ENCODE measurements around the gene FAT3. TPM values are rescaled to one million over a fixed set of nuclear protein-coding genes. Genes with fewer than 3 reads are reported as not detected.

The FAT3 gene
- total RNA-seq, 1 experiment from 2014 or later, result 3.4 TPM

- intact Hi-C loops (cut with micrococcal nuclease; ENCODE audit: unreplicated experiment), result no loop called here
- no peaks in the 10 kb centered on the region for H3K36me3 ChIP-seq (ENCODE audit: low read depth)
- H2AFZ ChIP-seq, result no peak overlapping the region
- DNase-seq, result no peak
- H3K4me1 ChIP-seq (replicated peaks; ENCODE audit: insufficient read depth), result no peaks in the 10 kb centered on the region; the same call in 1 of the 2 replicates
- no peaks in the 10 kb centered on the region for H3K9me2 ChIP-seq (ENCODE audit: insufficient read depth)
- no peak overlapping the region for H3K4me3 ChIP-seq
- H3K27ac ChIP-seq, result no peak overlapping the region
- H3K4me2 ChIP-seq, result no peak overlapping the region
- no peak for TF ChIP-seq EZH2 (IDR thresholded peaks at IDR 0.05; ENCODE audit: low read depth)
- TF ChIP-seq CTCF (conservative IDR thresholded peaks at IDR 0.05), result no peak
- no peaks in the 10 kb centered on the region for H3K9me3 ChIP-seq (ENCODE audit: insufficient read depth, low read depth)
- no TSS peak for BruUV-seq (replicated peaks)
- H4K20me1 ChIP-seq (ENCODE audit: insufficient read depth), result no peaks in the 10 kb centered on the region
- no peaks in the 10 kb centered on the region for H3K27me3 ChIP-seq (ENCODE audit: insufficient read depth, low read depth)
- no peaks in the 10 kb centered on the region for H3K79me2 ChIP-seq (ENCODE audit: low read depth)
- H3F3A ChIP-seq (ENCODE audit: insufficient read depth, low read depth), result no peaks in the 10 kb centered on the region
- CTCF ChIA-PET, result no interaction called here
- POLR2A ChIA-PET (ENCODE audit: unreplicated experiment), result no interaction called here
Observed at GRCh38 chr11:92206441-92206840, 18.2 kb upstream of the FAT3 start.

- BruUV-seq (replicated peaks), result no TSS peak
- Histone ChIP-seq H3K36me3 (ENCODE audit: low read depth) (no peaks in the 10 kb centered on the region), H3K9me2 (ENCODE audit: insufficient read depth) (no peaks in the 10 kb centered on the region), H3F3A (ENCODE audit: insufficient read depth, low read depth) (no peaks in the 10 kb centered on the region), H3K4me2 (no peak overlapping the region), H3K27ac (no peak overlapping the region), H3K4me1 (replicated peaks; ENCODE audit: insufficient read depth) (no peaks in the 10 kb centered on the region; the same call in 1 of the 2 replicates), H3K9me3 (ENCODE audit: insufficient read depth, low read depth) (no peaks in the 10 kb centered on the region), H2AFZ (no peak overlapping the region), H4K20me1 (ENCODE audit: insufficient read depth) (no peaks in the 10 kb centered on the region), H3K4me3 (no peak overlapping the region), H3K27me3 (ENCODE audit: insufficient read depth, low read depth) (no peaks in the 10 kb centered on the region), H3K79me2 (ENCODE audit: low read depth) (no peaks in the 10 kb centered on the region)
- intact Hi-C loops (cut with micrococcal nuclease; ENCODE audit: unreplicated experiment), result no loop called here
- POLR2A ChIA-PET (ENCODE audit: unreplicated experiment), result no interaction called here
- TF ChIP-seq EZH2 (IDR thresholded peaks at IDR 0.05; ENCODE audit: low read depth) (no peak), CTCF (conservative IDR thresholded peaks at IDR 0.05) (peak; percentile 60)
- peak; percentile 18 to 45 for DNase-seq
- CTCF ChIA-PET, result interaction anchor here (0.7 kb wide), 1 partner anchor 75 kb away, joined by 6 read pairs; no protein-coding TSS in a partner anchor
Observed at GRCh38 chr11:92211576-92212167, 12.9 kb upstream of the FAT3 start.

- no peaks in the 10 kb centered on the region for H3K27me3 ChIP-seq (ENCODE audit: insufficient read depth, low read depth)
- no peaks in the 10 kb centered on the region for H3K9me2 ChIP-seq (ENCODE audit: insufficient read depth)
- BruUV-seq (replicated peaks), result no TSS peak
- H3K4me1 ChIP-seq (replicated peaks; ENCODE audit: insufficient read depth), result no peaks in the 10 kb centered on the region; the same call in 1 of the 2 replicates
- no peaks in the 10 kb centered on the region for H3F3A ChIP-seq (ENCODE audit: insufficient read depth, low read depth)
- no peaks in the 10 kb centered on the region for H3K36me3 ChIP-seq (ENCODE audit: low read depth)
- no peak for DNase-seq
- no peaks in the 10 kb centered on the region for H3K79me2 ChIP-seq (ENCODE audit: low read depth)
- intact Hi-C loops (cut with micrococcal nuclease; ENCODE audit: unreplicated experiment), result no loop called here
- no peaks in the 10 kb centered on the region for H4K20me1 ChIP-seq (ENCODE audit: insufficient read depth)
- no peak overlapping the region for H2AFZ ChIP-seq
- no peak for TF ChIP-seq EZH2 (IDR thresholded peaks at IDR 0.05; ENCODE audit: low read depth)
- H3K4me3 ChIP-seq, result no peak overlapping the region
- no peak overlapping the region for H3K4me2 ChIP-seq
- ChIA-PET CTCF (no interaction called here), POLR2A (ENCODE audit: unreplicated experiment) (no interaction called here)
- H3K9me3 ChIP-seq (ENCODE audit: insufficient read depth, low read depth), result no peaks in the 10 kb centered on the region
- no peak overlapping the region for H3K27ac ChIP-seq
Observed at GRCh38 chr11:92212530-92212929, 12.1 kb upstream of the FAT3 start.

- no peaks in the 10 kb centered on the region for H3K9me3 ChIP-seq (ENCODE audit: insufficient read depth, low read depth)
- TF ChIP-seq EZH2 (IDR thresholded peaks at IDR 0.05; ENCODE audit: low read depth), result no peak
- TF ChIP-seq CTCF (conservative IDR thresholded peaks at IDR 0.05), result no peak
- no peak overlapping the region for H3K4me3 ChIP-seq
- H3K36me3 ChIP-seq (ENCODE audit: low read depth), result no peaks in the 10 kb centered on the region
- H2AFZ ChIP-seq, result peak overlapping the region; percentile 53; the same call in 1 of the 2 replicates
- H3K27me3 ChIP-seq (ENCODE audit: insufficient read depth, low read depth), result no peaks in the 10 kb centered on the region
- POLR2A ChIA-PET (ENCODE audit: unreplicated experiment), result interaction anchor here (0.5 kb wide), 1 partner anchor 183 kb away, joined by 5 read pairs; no protein-coding TSS in a partner anchor
- no peak overlapping the region for H3K27ac ChIP-seq
- H3K9me2 ChIP-seq (ENCODE audit: insufficient read depth), result no peaks in the 10 kb centered on the region
- intact Hi-C loops (cut with micrococcal nuclease; ENCODE audit: unreplicated experiment), result loop anchor here (5.0 kb wide), 1 partner anchor 64 kb away; no protein-coding TSS in a partner anchor
- no peaks in the 10 kb centered on the region for H3F3A ChIP-seq (ENCODE audit: insufficient read depth, low read depth)
- no peaks in the 10 kb centered on the region for H3K4me1 ChIP-seq (replicated peaks; ENCODE audit: insufficient read depth)
- no TSS peak for BruUV-seq (replicated peaks)
- CTCF ChIA-PET, result no interaction called here
- DNase-seq, result peak in 1 of 2 experiments; percentile 72
- H4K20me1 ChIP-seq (ENCODE audit: insufficient read depth), result no peaks in the 10 kb centered on the region
- no peaks in the 10 kb centered on the region for H3K79me2 ChIP-seq (ENCODE audit: low read depth)
- H3K4me2 ChIP-seq, result no peak overlapping the region
Observed at GRCh38 chr11:92216789-92217188, 7.8 kb upstream of the FAT3 start.

Data from PC-9 (cell line).